GM12878 (cell line): Measurements from ENCODE around the gene TESMIN. TPM values are rescaled to one million over a fixed set of nuclear protein-coding genes. Genes with fewer than 3 reads are reported as not detected.

Experiments used
- ATAC-seq: fragments of 200-7000 bp; cut with Tn5 transposase; 3 replicates; pipeline ENCODE4 v1.9.1; 2020; ENCODE audit warnings: mild to moderate bottlenecking, moderate library complexity
- BruUV-seq: library from RNA; stranded (reverse); fragments of 400-500 nt; replicated peaks from 2 replicates; lab custom pipeline; 2021; lab: Mats Ljungman, UMichigan
- CTCF ChIA-PET: fragments of 300-600 bp; sonication (Branson Sonifier 250); formaldehyde crosslinking; extraction: SDS; loops from one replicate; lab custom pipeline; 2021; ENCODE audit warnings: inconsistent platforms; lab: Yijun Ruan, JAX
- POLR2A ChIA-PET: fragments of 350-600 bp; formaldehyde crosslinking; extraction: SDS; loops from one replicate; lab custom pipeline; 2021; ENCODE audit warnings: inconsistent platforms; lab: Charles Lee
- RAD21 ChIA-PET: fragments of 300-600 bp; sonication (Branson Sonifier 250); formaldehyde crosslinking; loops from one replicate; lab custom pipeline; 2023; ENCODE audit warnings: antibody characterized with exemption; ENCODE audit not compliant: unreplicated experiment; lab: Charles Lee
- SMC1A ChIA-PET: fragments of 300-600 bp; sonication (Branson Sonifier 250); formaldehyde crosslinking; loops from one replicate; lab custom pipeline; 2023; ENCODE audit not compliant: unreplicated experiment, uncharacterized antibody; lab: Charles Lee
- DNase-seq: peaks from one replicate; pipeline ENCODE4 v3.0.0-alpha.2; 2011; ENCODE audit warnings: low read depth, low spot score
- FAIRE-seq: peaks from 3 replicates; lab custom pipeline; 2011; peaks lifted over from hg19 to GRCh38; lab: Jason Lieb, UNC
- H2AFZ ChIP-seq: 2 replicates; pipeline ENCODE4 v1.6.0; 2011; ENCODE audit warnings: low read depth, low read length, control low read depth; ENCODE audit not compliant: control insufficient read depth
- H3K27ac ChIP-seq: 2 replicates; pipeline ENCODE4 v1.5.1; 2011; ENCODE audit warnings: control low read depth; ENCODE audit not compliant: control insufficient read depth, insufficient read depth
- H3K27me3 ChIP-seq, 2 experiments: replicated peaks in 1 of 2; 2 replicates each; pipeline versions ENCODE4 v1.6.0 to v1.6.1; 2011; ENCODE audit warnings: low read length in 1 of 2; ENCODE audit not compliant: control insufficient read depth in 2 of 2, insufficient read depth in 2 of 2
- H3K36me3 ChIP-seq, 2 experiments: 2 replicates each; pipeline ENCODE4 v1.5.1; 2011; ENCODE audit warnings: low read length in 1 of 2; ENCODE audit not compliant: control insufficient read depth in 2 of 2, insufficient read depth in 2 of 2
- H3K4me1 ChIP-seq: 2 replicates; pipeline ENCODE4 v1.6.1; 2011; ENCODE audit warnings: mild to moderate bottlenecking, low read length, moderate library complexity, mixed read lengths; ENCODE audit not compliant: control insufficient read depth, insufficient read depth
- H3K4me2 ChIP-seq: 2 replicates; pipeline ENCODE4 v1.6.0; 2011; ENCODE audit warnings: control low read depth; ENCODE audit not compliant: control insufficient read depth, insufficient read depth
- H3K4me3 ChIP-seq: fragments of 200-600 bp; sonication (generic); 2 replicates; pipeline ENCODE4 v1.5.1; 2016
- H3K79me2 ChIP-seq: 2 replicates; pipeline ENCODE4 v1.6.0; 2011; ENCODE audit warnings: low read length; ENCODE audit not compliant: control insufficient read depth, insufficient read depth
- H3K9ac ChIP-seq: 2 replicates; pipeline ENCODE4 v1.8.0; 2011; ENCODE audit warnings: low read length, control low read depth, mixed read lengths; ENCODE audit not compliant: control insufficient read depth, insufficient read depth
- H3K9me3 ChIP-seq: replicated peaks from 3 replicates; pipeline ENCODE4 v1.5.1; 2011; ENCODE audit warnings: mild to moderate bottlenecking, low read length; ENCODE audit not compliant: control insufficient read depth, insufficient read depth
- H4K20me1 ChIP-seq: 2 replicates; pipeline ENCODE4 v1.6.0; 2011; ENCODE audit not compliant: control insufficient read depth, insufficient read depth
- RAD21 ChIP-seq: IDR thresholded peaks from 2 replicates; pipeline ENCODE4 v1.6.1; 2011; ENCODE audit warnings: mild to moderate bottlenecking, low read depth, low read length, moderate library complexity; ENCODE audit not compliant: insufficient read depth
- SMC3 ChIP-seq: IDR thresholded peaks from 2 replicates; pipeline ENCODE4 v1.6.1; 2011; ENCODE audit warnings: low read length, improper control_type of control experiment, borderline replicate concordance
- WGBS: methylation state at CpG from one replicate; pipeline ENCODE4 v1.1.6; 2016; ENCODE audit warnings: low lambda C conversion rate; ENCODE audit not compliant: insufficient replicate concordance, insufficient coverage; ENCODE audit errors: missing lambda C conversion rate; 5-methylcytosine and 5-hydroxymethylcytosine counted together
- in situ Hi-C: fragments of 300-500 bp; cut with MboI; formaldehyde crosslinking; loops from 9 replicates; pipeline ENCODE4 v1.14.3; 2018; ENCODE audit warnings: mixed read lengths
- intact Hi-C: fragments of 100-400 bp; cut with micrococcal nuclease; formaldehyde crosslinking; loops from one replicate; pipeline ENCODE4 v1.14.2; 2022; ENCODE audit not compliant: unreplicated experiment
- polyA plus RNA-seq, 11 experiments: library from polyadenylated mRNA; depleted of rRNA in 4 of 11; unstranded in 6 of 11; stranded (reverse) in 5 of 11; fragments of >200 nt; fragmentation: Nextera tagmentation in 4 of 11; fragmentation: Illumina TruSeq in 1 of 11; extraction: Ambion mirVana in 4 of 11; extraction: Trizol in 1 of 11; gene quantifications; 1 replicate in 1 of 11; 2 replicates in 10 of 11; pipeline versions ENCODE4 v1.2.1 to v1.2.3, GENCODE V29; 2011 to 2016; ENCODE audit warnings: inconsistent platforms in 2 of 11, missing spikeins in 2 of 11, low read depth in 1 of 11
- total RNA-seq, 4 experiments: library from RNA; depleted of rRNA in 3 of 4; stranded (reverse); fragments of >200 nt in 3 of 4; fragmentation: Illumina TruSeq in 1 of 4; extraction: Trizol in 1 of 4; gene quantifications; 2 replicates each; pipeline versions ENCODE4 v1.2.1 to v1.2.3, GENCODE V29; 2013 to 2021
- TF ChIP-seq, protein P1 (sequence below), 3 experiments: IDR thresholded peaks in 2 of 3; conservative IDR thresholded peaks in 1 of 3; 2 replicates each; pipeline ENCODE4 v1.5.1; 2011; ENCODE audit warnings: low read depth in 3 of 3, low read length in 3 of 3, mild to moderate bottlenecking in 3 of 3, control low read depth in 2 of 3, moderate library complexity in 2 of 3, inconsistent platforms in 1 of 3, mixed read lengths in 1 of 3; ENCODE audit not compliant: control insufficient read depth in 2 of 3, insufficient read depth in 1 of 3; ENCODE audit errors: extremely low read depth in 1 of 3
- TF ChIP-seq, protein P2 (sequence below): IDR thresholded peaks from 2 replicates; pipeline ENCODE4 v1.6.1; 2011; ENCODE audit warnings: borderline replicate concordance, low read depth, mild to moderate bottlenecking, moderate library complexity, mixed read lengths, low read length; ENCODE audit not compliant: insufficient read depth; ENCODE audit errors: extremely low read length

The TESMIN gene
- total and polyA plus RNA-seq, 10 of the 15 experiments (the other 5 are each of a cell fraction or from before 2014, with no cell fraction given): 0.31 to 3.4 (median 1.2) TPM; not detected in 1

DNA sequence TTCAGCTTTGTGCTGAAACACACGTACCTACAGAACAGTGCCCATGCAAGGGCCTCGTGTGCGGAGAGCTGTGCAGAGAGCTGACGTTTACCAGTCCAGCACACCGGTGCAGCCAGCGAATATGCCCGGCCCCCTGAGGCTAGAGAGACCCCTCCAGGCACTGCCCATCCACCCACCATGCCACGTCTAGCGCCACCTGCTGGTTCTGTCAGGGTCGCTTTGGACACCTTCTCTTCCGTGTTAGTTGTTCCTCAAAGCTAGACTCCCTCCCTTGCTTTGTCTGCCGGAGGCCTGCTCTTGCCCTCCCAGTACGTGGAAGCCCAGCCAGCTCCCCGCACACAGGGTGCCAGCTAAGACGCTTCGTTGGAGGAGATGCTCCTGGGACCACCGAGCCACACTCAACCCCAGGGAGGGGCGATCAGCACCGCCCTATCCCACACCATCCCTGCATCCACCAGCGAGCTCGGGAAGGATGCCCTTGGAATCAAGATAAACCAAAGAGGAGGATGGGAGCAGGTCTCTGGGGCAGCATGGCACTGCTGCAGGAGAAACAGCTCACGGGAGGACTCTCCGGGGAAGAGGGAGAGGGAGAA, 47.0 kb upstream of the TESMIN start:
- CTCF ChIA-PET: interaction anchor here (0.6 to 2.3 kb wide), 11 partner anchors 10 to 878 kb away, joined by 3 to 13 read pairs (median 3); no protein-coding TSS in a partner anchor

More for the DNA sequence above, 47.0 kb upstream of the TESMIN start:
- ATAC-seq: peak; percentile 51; the same call in 2 of the 3 replicates
- TF ChIP-seq SMC3 (peak; percentile 16; the same call in 1 of the 2 replicates), RAD21 (0 out of 2 replicates have a peak, but pooled peaks have one; percentile 13)
- TF ChIP-seq, protein P1, sequence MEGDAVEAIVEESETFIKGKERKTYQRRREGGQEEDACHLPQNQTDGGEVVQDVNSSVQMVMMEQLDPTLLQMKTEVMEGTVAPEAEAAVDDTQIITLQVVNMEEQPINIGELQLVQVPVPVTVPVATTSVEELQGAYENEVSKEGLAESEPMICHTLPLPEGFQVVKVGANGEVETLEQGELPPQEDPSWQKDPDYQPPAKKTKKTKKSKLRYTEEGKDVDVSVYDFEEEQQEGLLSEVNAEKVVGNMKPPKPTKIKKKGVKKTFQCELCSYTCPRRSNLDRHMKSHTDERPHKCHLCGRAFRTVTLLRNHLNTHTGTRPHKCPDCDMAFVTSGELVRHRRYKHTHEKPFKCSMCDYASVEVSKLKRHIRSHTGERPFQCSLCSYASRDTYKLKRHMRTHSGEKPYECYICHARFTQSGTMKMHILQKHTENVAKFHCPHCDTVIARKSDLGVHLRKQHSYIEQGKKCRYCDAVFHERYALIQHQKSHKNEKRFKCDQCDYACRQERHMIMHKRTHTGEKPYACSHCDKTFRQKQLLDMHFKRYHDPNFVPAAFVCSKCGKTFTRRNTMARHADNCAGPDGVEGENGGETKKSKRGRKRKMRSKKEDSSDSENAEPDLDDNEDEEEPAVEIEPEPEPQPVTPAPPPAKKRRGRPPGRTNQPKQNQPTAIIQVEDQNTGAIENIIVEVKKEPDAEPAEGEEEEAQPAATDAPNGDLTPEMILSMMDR (IDR thresholded peaks at IDR 0.05 in 2 of 3, conservative IDR thresholded peaks at IDR 0.05 in 1 of 3; ENCODE audit: control insufficient read depth in 2 of 3, extremely low read depth in 1 of 3, insufficient read depth in 1 of 3, low read depth in 3 of 3, low read length in 3 of 3): peak; percentile 48 to 73 (median 60)
- TF ChIP-seq, protein P2, sequence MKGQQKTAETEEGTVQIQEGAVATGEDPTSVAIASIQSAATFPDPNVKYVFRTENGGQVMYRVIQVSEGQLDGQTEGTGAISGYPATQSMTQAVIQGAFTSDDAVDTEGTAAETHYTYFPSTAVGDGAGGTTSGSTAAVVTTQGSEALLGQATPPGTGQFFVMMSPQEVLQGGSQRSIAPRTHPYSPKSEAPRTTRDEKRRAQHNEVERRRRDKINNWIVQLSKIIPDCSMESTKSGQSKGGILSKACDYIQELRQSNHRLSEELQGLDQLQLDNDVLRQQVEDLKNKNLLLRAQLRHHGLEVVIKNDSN: no peak
- Histone ChIP-seq H3K4me2 (no peak overlapping the region), H3K9ac (no peak overlapping the region), H4K20me1 (no peaks in the 10 kb centered on the region), H3K79me2 (no peaks in the 10 kb centered on the region), H3K4me1 (no peaks in the 10 kb centered on the region), H3K36me3 (peaks cover 3 to 6% of the 10 kb centered on the region in 2 experiments; a peak in 3 of 4 replicates), H3K27ac (no peak overlapping the region), H2AFZ (no peak overlapping the region), H3K9me3 (no peaks in the 10 kb centered on the region), H3K27me3 (no peaks in the 10 kb centered on the region), H3K4me3 (no peak overlapping the region)
- FAIRE-seq: no peak
- no TSS peak for BruUV-seq
- in situ Hi-C loops: no loop called here
- WGBS: 66% methylated on average over 23 of the region's 23 CpGs
- POLR2A ChIA-PET: no interaction called here
- SMC1A ChIA-PET: interaction anchor here (0.6 kb wide), 1 partner anchor 53 kb away, joined by 3 read pairs; no protein-coding TSS in a partner anchor
- RAD21 ChIA-PET: no interaction called here
- intact Hi-C loops: no loop called here
- DNase-seq: no peak
